Chondrocyte (in vitro differentiated cells): Measurements from ENCODE around the gene PCNX2. TPM values are rescaled to one million over a fixed set of nuclear protein-coding genes. Genes with fewer than 3 reads are reported as not detected.
A peak's percentile ranks its signal among the peaks of the same experiment; 100 is the strongest.

ENCODE experiments used
- DNase-seq: peaks from one replicate; pipeline ENCODE4 v3.0.0; 2021; ENCODE audit warnings: mixed read lengths, low spot score
- H3K27ac Mint-ChIP-seq: one replicate; pipeline ENCODE4 v1.8.0; 2021; ENCODE audit warnings: mild to moderate bottlenecking, moderate library complexity, mixed read lengths; ENCODE audit not compliant: unreplicated experiment
- H3K27me3 Mint-ChIP-seq: 2 replicates; pipeline ENCODE4 v1.8.0; 2021; ENCODE audit warnings: low read depth, mixed read lengths
- H3K36me3 Mint-ChIP-seq: 2 replicates; pipeline ENCODE4 v1.8.0; 2021; ENCODE audit warnings: low read depth, mixed read lengths
- H3K4me1 Mint-ChIP-seq: 2 replicates; pipeline ENCODE4 v1.8.0; 2021; ENCODE audit warnings: low read depth, mild to moderate bottlenecking, mixed read lengths
- H3K4me3 Mint-ChIP-seq: one replicate; pipeline ENCODE4 v1.8.0; 2021; ENCODE audit warnings: mild to moderate bottlenecking, moderate library complexity, mixed read lengths; ENCODE audit not compliant: unreplicated experiment
- H3K9me3 Mint-ChIP-seq: 2 replicates; pipeline ENCODE4 v1.8.0; 2021; ENCODE audit warnings: low read depth, mixed read lengths
- CTCF ChIP-seq: fragments of 200-600 bp; sonication (generic); IDR thresholded peaks from 2 replicates; pipeline ENCODE4 v1.5.0; 2021; ENCODE audit warnings: antibody characterized with exemption, mild to moderate bottlenecking, moderate library complexity
- total RNA-seq: library from RNA; stranded (reverse); gene quantifications from 3 replicates; pipeline ENCODE4 v1.2.1, GENCODE V29; 2021

Gene PCNX2
- total RNA-seq, 1 donor from 2014 or later: 9.5 TPM

DNA sequence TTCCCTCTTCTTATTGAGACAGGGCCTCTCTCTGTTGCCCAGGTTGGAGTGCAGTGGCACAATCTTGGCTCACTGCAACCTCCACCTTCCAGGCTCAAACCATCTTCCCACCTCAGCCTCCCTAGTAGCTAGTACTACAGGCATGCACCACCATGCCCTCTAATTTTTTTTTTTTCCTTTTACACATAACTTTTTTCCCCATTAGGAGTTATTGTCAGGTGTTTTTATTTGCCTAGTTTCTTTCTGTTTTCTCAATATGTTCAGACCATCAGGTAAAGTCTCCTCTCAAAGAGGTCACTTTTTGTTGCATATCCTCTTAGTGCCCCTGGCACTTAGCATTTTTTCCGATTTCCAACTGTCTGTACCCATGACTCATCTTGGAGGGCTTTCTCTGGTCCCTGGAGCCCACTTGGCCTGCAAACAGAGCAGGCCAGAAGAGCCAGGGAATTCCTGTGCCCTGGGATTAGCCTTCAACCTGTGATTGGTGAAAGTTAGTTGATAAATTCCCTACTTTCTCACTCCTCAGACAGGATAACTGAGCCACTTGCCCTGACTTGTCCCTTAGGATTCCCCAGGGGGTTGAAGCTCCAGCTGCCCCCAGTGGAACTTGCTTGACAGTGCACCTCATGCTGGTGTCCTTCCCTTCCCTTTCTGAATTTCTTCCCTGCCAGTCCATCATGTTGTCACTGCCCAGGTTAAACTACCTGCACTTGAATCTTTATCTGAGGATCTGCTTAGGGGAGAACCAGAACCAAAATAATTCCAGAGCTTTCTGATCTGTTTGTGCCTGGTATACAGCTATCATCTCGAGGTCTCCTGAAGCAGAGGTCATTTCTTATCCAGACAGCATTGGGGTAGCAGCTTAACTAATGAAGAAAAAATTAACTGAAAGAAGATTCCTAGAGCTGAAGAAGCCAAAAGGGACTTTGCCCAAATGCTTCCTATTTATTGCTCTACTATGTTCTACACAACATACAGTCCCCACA, 342.7 kb downstream of the PCNX2 start:
- peak; percentile 73 for TF ChIP-seq CTCF
- H3K4me3 Mint-ChIP-seq: peak overlapping the region; percentile 21

GRCh38 chr1:232951605-232952004, 343.9 kb downstream of the PCNX2 start:
- Mint-ChIP-seq H3K4me1 (peaks cover 42% of the 10 kb centered on the region), H3K36me3 (no peaks in the 10 kb centered on the region), H3K9me3 (peaks cover 2% of the 10 kb centered on the region), H3K27me3 (no peaks in the 10 kb centered on the region), H3K4me3 (peak overlapping the region; percentile 91), H3K27ac (no peak overlapping the region)
- no peak for TF ChIP-seq CTCF
- DNase-seq: no peak

More for the DNA sequence above, 342.7 kb downstream of the PCNX2 start:
- Mint-ChIP-seq H3K36me3 (peaks cover 5% of the 10 kb centered on the region), H3K9me3 (peaks cover 6% of the 10 kb centered on the region), H3K27me3 (no peaks in the 10 kb centered on the region), H3K27ac (no peak overlapping the region), H3K4me1 (peaks cover 42% of the 10 kb centered on the region)
- no peak for DNase-seq

DNA sequence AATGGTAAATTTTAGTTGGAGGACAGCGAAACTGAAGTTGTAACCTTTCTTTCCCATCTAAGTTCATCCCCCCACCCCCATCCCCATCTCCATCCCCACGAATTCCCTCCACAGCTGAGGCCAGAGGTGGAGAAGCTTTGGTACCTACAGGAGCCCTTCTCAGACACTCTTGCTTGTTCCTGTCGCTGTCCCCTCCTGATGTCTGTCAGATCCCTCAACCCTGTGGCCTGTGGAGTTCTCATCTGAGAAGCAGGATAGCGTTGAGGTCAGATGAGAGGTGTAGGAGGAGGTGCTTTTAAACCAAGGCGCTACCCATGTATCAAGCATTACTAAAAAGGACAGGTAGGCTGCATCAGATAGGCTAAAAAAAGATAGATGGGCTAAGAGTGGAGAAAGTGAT, 344.3 kb downstream of the PCNX2 start:
- peak overlapping the region; percentile 91 for H3K4me3 Mint-ChIP-seq
- H3K27me3 Mint-ChIP-seq: no peaks in the 10 kb centered on the region
- no peaks in the 10 kb centered on the region for H3K36me3 Mint-ChIP-seq
- H3K9me3 Mint-ChIP-seq: peaks cover 2% of the 10 kb centered on the region
- H3K4me1 Mint-ChIP-seq: peaks cover 42% of the 10 kb centered on the region
- H3K27ac Mint-ChIP-seq: peak overlapping the region; percentile 84
- TF ChIP-seq CTCF: no peak
- no peak for DNase-seq

DNA sequence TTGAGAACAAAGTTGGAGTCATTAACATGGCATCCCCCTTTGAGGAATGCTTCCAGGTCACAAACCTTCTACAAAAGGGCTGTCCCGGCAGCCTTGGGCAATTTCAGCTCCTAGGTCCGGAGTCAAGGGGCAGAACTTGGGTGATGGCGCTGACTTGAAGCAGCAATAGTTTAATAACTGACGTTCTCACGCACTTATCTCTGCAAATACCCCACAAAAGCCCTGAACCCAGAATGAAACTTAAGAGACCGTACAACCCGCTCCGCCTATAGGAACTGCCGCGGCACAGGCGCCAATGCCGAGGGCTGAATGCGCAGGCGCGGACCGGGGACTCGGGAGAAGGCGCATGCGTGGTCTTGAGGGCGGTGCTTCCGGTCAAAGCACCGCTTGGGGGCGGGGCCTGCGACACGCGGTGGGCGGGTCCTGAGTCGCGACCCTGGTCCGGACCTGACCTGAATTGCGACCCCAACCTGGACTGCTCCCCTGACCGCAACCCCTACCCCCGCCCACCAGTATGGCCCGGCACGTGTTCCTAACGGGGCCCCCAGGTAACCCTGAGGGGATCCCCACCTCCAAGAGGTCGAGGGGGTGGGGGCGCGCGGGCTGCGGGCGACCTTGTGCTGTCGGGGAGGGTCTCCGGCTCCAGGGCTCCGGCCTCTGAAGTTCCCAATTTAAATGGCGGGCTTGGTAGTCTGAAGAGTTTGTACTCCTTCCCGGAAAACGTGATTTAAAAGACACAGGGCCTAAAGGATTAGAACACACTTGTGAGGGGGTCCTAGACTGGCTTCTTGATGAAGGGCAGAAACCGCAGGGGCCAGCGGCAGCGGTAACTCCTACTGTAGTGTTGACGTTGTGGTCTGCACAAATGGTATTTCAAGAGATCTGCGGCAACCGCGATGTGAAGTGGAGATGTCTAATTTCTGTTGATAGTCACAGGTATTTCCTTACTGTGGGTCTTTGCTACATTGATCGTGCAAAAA, 345.0 kb downstream of the PCNX2 start, which contains the start of gene NTPCR:
TSS of gene NTPCR (plus strand) at position 415 of the 980 bp plus-strand sequence. CDS start at position 515, 100 bp downstream.
- Mint-ChIP-seq H3K27ac (peak within 1 kb of the TSS; percentile 92), H3K4me3 (peak within 1 kb of the TSS; percentile 91), H3K9me3 (peaks cover 2% of the 10 kb centered on the region), H3K27me3 (no peaks in the 10 kb centered on the region), H3K36me3 (no peaks in the 10 kb centered on the region), H3K4me1 (peaks cover 42% of the 10 kb centered on the region)
- peak; percentile 96 for DNase-seq
- TF ChIP-seq CTCF: peak; percentile 50
